Left ventricle myocardium inferior (tissue), 1 donor: ENCODE measurements around the gene DGAT2. TPM values are rescaled to one million over a fixed set of nuclear protein-coding genes. Genes with fewer than 3 reads are reported as not detected.

Experiments used
- DNase-seq: peaks from one replicate; pipeline ENCODE4 v3.0.0-alpha.2; 2020
- H3K27ac ChIP-seq: fragments of 200-600 bp; replicated peaks from 2 replicates; pipeline ENCODE4 v1.8.0; 2021
- H3K27me3 ChIP-seq: fragments of 200-600 bp; 2 replicates; pipeline ENCODE4 v1.8.0; 2021; ENCODE audit warnings: low read depth
- H3K36me3 ChIP-seq: fragments of 200-600 bp; 2 replicates; pipeline ENCODE4 v1.8.0; 2021
- H3K4me1 ChIP-seq: fragments of 200-600 bp; 2 replicates; pipeline ENCODE4 v1.8.0; 2021
- H3K4me3 ChIP-seq: fragments of 200-600 bp; 2 replicates; pipeline ENCODE4 v1.8.0; 2021; ENCODE audit warnings: mild to moderate bottlenecking, moderate library complexity
- H3K9me3 ChIP-seq: fragments of 200-600 bp; replicated peaks from 2 replicates; pipeline ENCODE4 v1.8.0; 2021
- intact Hi-C: fragments of 100-400 bp; cut with micrococcal nuclease; formaldehyde crosslinking; loops from one replicate; pipeline ENCODE4 v1.11.0; 2022
- total RNA-seq: library from RNA; stranded (reverse); fragmentation: NEBNext Ultra II Directional; extraction: Animal tissue kit (Norgen Biotek cat#: 25700); gene quantifications from one replicate; pipeline ENCODE4 v1.2.1, GENCODE V29; 2021
- TF ChIP-seq, protein P1 (sequence below): fragments of 200-600 bp; IDR thresholded peaks from 2 replicates; pipeline ENCODE4 v1.8.0; 2021; ENCODE audit warnings: antibody characterized with exemption, mild to moderate bottlenecking, borderline replicate concordance
- donor health status: DM: no; HTN: yes; CAD: no; lungs with severe emphysema.

DGAT2 gene
- total RNA-seq, 1 donor from 2014 or later = 6.9 TPM

GRCh38 chr11:75725547-75726320 lies 42.8 kb upstream of the DGAT2 start:
- DNase-seq = no peak
- Histone ChIP-seq H3K36me3 (no peaks in the 10 kb centered on the region), H3K4me3 (no peak overlapping the region), H3K27me3 (no peaks in the 10 kb centered on the region), H3K27ac (peak overlapping the region; percentile 82), H3K4me1 (peaks cover 41% of the 10 kb centered on the region), H3K9me3 (no peaks in the 10 kb centered on the region)
- TF ChIP-seq, protein P1, sequence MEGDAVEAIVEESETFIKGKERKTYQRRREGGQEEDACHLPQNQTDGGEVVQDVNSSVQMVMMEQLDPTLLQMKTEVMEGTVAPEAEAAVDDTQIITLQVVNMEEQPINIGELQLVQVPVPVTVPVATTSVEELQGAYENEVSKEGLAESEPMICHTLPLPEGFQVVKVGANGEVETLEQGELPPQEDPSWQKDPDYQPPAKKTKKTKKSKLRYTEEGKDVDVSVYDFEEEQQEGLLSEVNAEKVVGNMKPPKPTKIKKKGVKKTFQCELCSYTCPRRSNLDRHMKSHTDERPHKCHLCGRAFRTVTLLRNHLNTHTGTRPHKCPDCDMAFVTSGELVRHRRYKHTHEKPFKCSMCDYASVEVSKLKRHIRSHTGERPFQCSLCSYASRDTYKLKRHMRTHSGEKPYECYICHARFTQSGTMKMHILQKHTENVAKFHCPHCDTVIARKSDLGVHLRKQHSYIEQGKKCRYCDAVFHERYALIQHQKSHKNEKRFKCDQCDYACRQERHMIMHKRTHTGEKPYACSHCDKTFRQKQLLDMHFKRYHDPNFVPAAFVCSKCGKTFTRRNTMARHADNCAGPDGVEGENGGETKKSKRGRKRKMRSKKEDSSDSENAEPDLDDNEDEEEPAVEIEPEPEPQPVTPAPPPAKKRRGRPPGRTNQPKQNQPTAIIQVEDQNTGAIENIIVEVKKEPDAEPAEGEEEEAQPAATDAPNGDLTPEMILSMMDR = no peak
- intact Hi-C loops = no loop called here

- no peak overlapping the region for H3K4me3 ChIP-seq
- no peaks in the 10 kb centered on the region for H3K9me3 ChIP-seq
- intact Hi-C loops = no loop called here
- H3K36me3 ChIP-seq = no peaks in the 10 kb centered on the region
- H3K4me1 ChIP-seq = peaks cover 32% of the 10 kb centered on the region
- TF ChIP-seq, protein P1 = no peak
- no peak for DNase-seq
- no peak overlapping the region for H3K27ac ChIP-seq
- H3K27me3 ChIP-seq = no peaks in the 10 kb centered on the region
Measured at GRCh38 chr11:75728992-75729391, 39.6 kb upstream of the DGAT2 start.

DNA sequence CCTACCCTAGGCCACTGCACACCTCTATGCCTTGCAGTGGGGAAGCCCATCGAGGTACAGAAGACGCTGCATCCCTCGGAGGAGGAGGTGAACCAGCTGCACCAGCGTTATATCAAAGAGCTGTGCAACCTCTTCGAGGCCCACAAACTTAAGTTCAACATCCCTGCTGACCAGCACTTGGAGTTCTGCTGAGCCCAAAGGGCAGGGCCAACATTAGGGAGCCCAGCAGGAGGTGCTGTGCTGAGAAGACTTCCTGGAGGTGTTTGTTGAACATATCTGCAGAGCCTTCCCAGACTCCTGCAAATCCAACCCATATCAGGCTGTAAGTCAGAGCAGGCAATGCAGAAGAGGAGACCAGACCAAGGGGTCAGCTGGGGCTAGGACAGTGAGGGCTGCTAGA lies 37.5 kb upstream of the DGAT2 start:
- H3K4me3 ChIP-seq = no peak overlapping the region
- no peak overlapping the region for H3K27ac ChIP-seq
- TF ChIP-seq, protein P1 = no peak
- DNase-seq = no peak
- peaks cover 40% of the 10 kb centered on the region for H3K4me1 ChIP-seq
- no peaks in the 10 kb centered on the region for H3K27me3 ChIP-seq
- no peaks in the 10 kb centered on the region for H3K9me3 ChIP-seq
- H3K36me3 ChIP-seq = no peaks in the 10 kb centered on the region
- intact Hi-C loops = no loop called here

- intact Hi-C loops = no loop called here
- Histone ChIP-seq H3K36me3 (no peaks in the 10 kb centered on the region), H3K27ac (peak overlapping the region; percentile 76), H3K9me3 (no peaks in the 10 kb centered on the region), H3K27me3 (no peaks in the 10 kb centered on the region), H3K4me3 (no peak overlapping the region), H3K4me1 (peaks cover 37% of the 10 kb centered on the region)
- TF ChIP-seq, protein P1 = no peak
- DNase-seq = no peak
Measured at GRCh38 chr11:75733071-75733430, 35.5 kb upstream of the DGAT2 start.

GRCh38 chr11:75733431-75734107 lies 35.0 kb upstream of the DGAT2 start:
- DNase-seq = peak; percentile 27
- intact Hi-C loops = no loop called here
- H3K27me3 ChIP-seq = no peaks in the 10 kb centered on the region
- H3K27ac ChIP-seq = peak overlapping the region; percentile 76
- H3K4me3 ChIP-seq = peak overlapping the region; percentile 22
- peaks cover 34% of the 10 kb centered on the region for H3K4me1 ChIP-seq
- H3K9me3 ChIP-seq = no peaks in the 10 kb centered on the region
- TF ChIP-seq, protein P1 = no peak
- no peaks in the 10 kb centered on the region for H3K36me3 ChIP-seq
